Liver (tissue), 9 donors: ENCODE measurements around the gene METTL17. TPM values are rescaled to one million over a fixed set of nuclear protein-coding genes. Genes with fewer than 3 reads are reported as not detected.

Source experiments
- DNase-seq: peaks from one replicate; pipeline ENCODE4 v3.0.0-alpha.2; 2017; ENCODE audit warnings: low spot score
- H3K27ac ChIP-seq, 2 donors: one replicate each; pipeline ENCODE4 v1.7.0; 2013; ENCODE audit warnings: inconsistent platforms in 2 of 2, low read length in 2 of 2, control low read depth in 1 of 2, low read depth in 1 of 2, mild to moderate bottlenecking in 1 of 2
- H3K27me3 ChIP-seq, 4 donors: one replicate each; pipeline versions ENCODE4 v1.6.1 to v1.7.0; 2013; ENCODE audit warnings: low read length in 3 of 4, inconsistent platforms in 1 of 4, mild to moderate bottlenecking in 1 of 4, moderate library complexity in 1 of 4; ENCODE audit not compliant: control insufficient read depth in 4 of 4, insufficient read depth in 4 of 4
- H3K36me3 ChIP-seq, 4 donors: one replicate each; pipeline versions ENCODE4 v1.6.1 to v1.7.0; 2013; ENCODE audit warnings: low read length in 3 of 4, mild to moderate bottlenecking in 3 of 4, low read depth in 1 of 4, moderate library complexity in 1 of 4; ENCODE audit not compliant: control insufficient read depth in 4 of 4, insufficient read depth in 3 of 4
- H3K4me1 ChIP-seq, 4 donors: one replicate each; pipeline versions ENCODE4 v1.6.1 to v1.7.0; 2013; ENCODE audit warnings: low read length in 3 of 4, mild to moderate bottlenecking in 3 of 4, moderate library complexity in 1 of 4; ENCODE audit not compliant: control insufficient read depth in 4 of 4, insufficient read depth in 4 of 4
- H3K4me3 ChIP-seq, 3 donors: one replicate each; pipeline versions ENCODE4 v1.6.1 to v1.7.0; 2013; ENCODE audit warnings: low read length in 3 of 3, control low read depth in 1 of 3, low read depth in 1 of 3, mild to moderate bottlenecking in 1 of 3
- H3K9ac ChIP-seq, 2 donors: one replicate each; pipeline ENCODE4 v1.7.0; 2013; ENCODE audit warnings: low read length in 2 of 2, mild to moderate bottlenecking in 2 of 2, moderate library complexity in 2 of 2, control low read depth in 1 of 2, low read depth in 1 of 2
- H3K9me3 ChIP-seq, 4 donors: one replicate each; pipeline versions ENCODE4 v1.6.1 to v1.7.0; 2013; ENCODE audit warnings: low read length in 3 of 4; ENCODE audit not compliant: control insufficient read depth in 4 of 4
- ATF3 ChIP-seq: IDR thresholded peaks from 2 replicates; pipeline ENCODE4 v1.6.1; 2016; ENCODE audit warnings: antibody characterized with exemption
- EGR1 ChIP-seq, 2 donors: IDR thresholded peaks; 2 replicates each; pipeline ENCODE4 v1.6.1; 2016 to 2018; ENCODE audit warnings: antibody characterized with exemption in 2 of 2, low read depth in 2 of 2
- FOXA1 ChIP-seq: IDR thresholded peaks from 2 replicates; pipeline ENCODE4 v1.6.1; 2016; ENCODE audit warnings: antibody characterized with exemption
- FOXA2 ChIP-seq: IDR thresholded peaks from 2 replicates; pipeline ENCODE4 v1.6.1; 2016; ENCODE audit warnings: antibody characterized with exemption
- GABPA ChIP-seq, 2 donors: IDR thresholded peaks in 1 of 2; conservative IDR thresholded peaks in 1 of 2; 2 replicates each; pipeline ENCODE4 v1.6.1; 2016; ENCODE audit warnings: antibody characterized with exemption in 2 of 2, mild to moderate bottlenecking in 1 of 2, moderate library complexity in 1 of 2
- HNF4A ChIP-seq, 2 donors: conservative IDR thresholded peaks; 2 replicates each; pipeline ENCODE4 v1.6.1; 2016; ENCODE audit warnings: antibody characterized with exemption in 2 of 2, mild to moderate bottlenecking in 2 of 2
- HNF4G ChIP-seq: IDR thresholded peaks from 2 replicates; pipeline ENCODE4 v1.6.1; 2016; ENCODE audit warnings: antibody characterized with exemption
- JUND ChIP-seq, 2 donors: IDR thresholded peaks; 2 replicates each; pipeline ENCODE4 v1.6.1; 2016; ENCODE audit warnings: antibody characterized with exemption in 2 of 2
- MAX ChIP-seq: IDR thresholded peaks from 2 replicates; pipeline ENCODE4 v1.6.1; 2016; ENCODE audit warnings: antibody characterized with exemption
- NR2F2 ChIP-seq: IDR thresholded peaks from 2 replicates; pipeline ENCODE4 v1.6.1; 2016; ENCODE audit warnings: antibody characterized with exemption
- RAD21 ChIP-seq, 2 donors: IDR thresholded peaks; 2 replicates each; pipeline ENCODE4 v1.6.1; 2016; ENCODE audit warnings: antibody characterized with exemption in 2 of 2, mild to moderate bottlenecking in 2 of 2
- REST ChIP-seq: IDR thresholded peaks from 2 replicates; pipeline ENCODE4 v1.6.1; 2016; ENCODE audit warnings: antibody characterized with exemption, mild to moderate bottlenecking
- RXRA ChIP-seq, 2 donors: IDR thresholded peaks; 2 replicates each; pipeline ENCODE4 v1.6.1; 2017 to 2018; ENCODE audit warnings: antibody characterized with exemption in 2 of 2, mild to moderate bottlenecking in 1 of 2
- SP1 ChIP-seq: IDR thresholded peaks from 2 replicates; pipeline ENCODE4 v1.6.1; 2018; ENCODE audit warnings: antibody characterized with exemption, mild to moderate bottlenecking
- TAF1 ChIP-seq: conservative IDR thresholded peaks from 2 replicates; pipeline ENCODE4 v1.6.1; 2016; ENCODE audit warnings: antibody characterized with exemption, mild to moderate bottlenecking
- YY1 ChIP-seq: IDR thresholded peaks from 2 replicates; pipeline ENCODE4 v1.6.1; 2016; ENCODE audit warnings: antibody characterized with exemption, mild to moderate bottlenecking
- ZBTB33 ChIP-seq: IDR thresholded peaks from 2 replicates; pipeline ENCODE4 v1.6.1; 2016; ENCODE audit warnings: antibody characterized with exemption
- WGBS: extraction: QIAGEN DNeasy Blood & Tissue Kit; methylation state at CpG from one replicate; pipeline ENCODE4 v1.1.7; 2013; 5-methylcytosine and 5-hydroxymethylcytosine counted together
- polyA plus RNA-seq, 2 donors: library from polyadenylated mRNA; stranded (reverse) in 1 of 2; unstranded in 1 of 2; fragments of 200-250 nt in 1 of 2; fragments of >200 nt in 1 of 2; fragmentation: Nextera tagmentation in 1 of 2; extraction: Ambion mirVana in 1 of 2; gene quantifications; one replicate each; pipeline versions ENCODE4 v1.2.1 to v1.2.3, GENCODE V29; 2013 to 2015
- total RNA-seq, 2 donors: library from RNA; depleted of rRNA; stranded (reverse); fragments of >200 nt; gene quantifications; one replicate each; pipeline ENCODE4 v1.2.3, GENCODE V29; 2014
- TF ChIP-seq, protein P1 (sequence below): fragments of 150-350 bp; IDR thresholded peaks from 2 replicates; pipeline ENCODE4 v1.5.1; 2017; ENCODE audit warnings: improper control_type of control experiment, low read depth, low read length; ENCODE audit not compliant: missing input control
- donor health status: healthy.
- donor health status: healthy.
- donor health status: healthy.
- donor health status: healthy.
- donor health status: healthy.

The METTL17 gene
- total and polyA plus RNA-seq, 4 donors, result 31.0 to 64.8 (median 47.3) TPM

GRCh38 chr14:20971705-20972021, 18.1 kb upstream of the METTL17 start:
- TF ChIP-seq YY1, result peak; percentile 9
- peak in 1 of 2 donors; percentile 9 for TF ChIP-seq GABPA (IDR thresholded peaks at IDR 0.05 in 1 of 2, conservative IDR thresholded peaks at IDR 0.05 in 1 of 2)
- peak; percentile 41 for TF ChIP-seq NR2F2
- TF ChIP-seq REST, result no peak
- peak overlapping the region in 1 of 3 donors; percentile 38 for H3K4me3 ChIP-seq
- no peaks in the 10 kb centered on the region for H3K9me3 ChIP-seq
- H3K9ac ChIP-seq, result no peak overlapping the region
- 16% methylated on average over 8 of the region's 8 CpGs for WGBS
- peaks cover 0 to 14% (median 8%) of the 10 kb centered on the region in 4 donors for H3K4me1 ChIP-seq
- H3K27ac ChIP-seq, result no peak overlapping the region
- no peaks in the 10 kb centered on the region for H3K36me3 ChIP-seq
- DNase-seq, result no peak
- peaks cover 0 to 3% (median 0%) of the 10 kb centered on the region in 4 donors for H3K27me3 ChIP-seq

DNA sequence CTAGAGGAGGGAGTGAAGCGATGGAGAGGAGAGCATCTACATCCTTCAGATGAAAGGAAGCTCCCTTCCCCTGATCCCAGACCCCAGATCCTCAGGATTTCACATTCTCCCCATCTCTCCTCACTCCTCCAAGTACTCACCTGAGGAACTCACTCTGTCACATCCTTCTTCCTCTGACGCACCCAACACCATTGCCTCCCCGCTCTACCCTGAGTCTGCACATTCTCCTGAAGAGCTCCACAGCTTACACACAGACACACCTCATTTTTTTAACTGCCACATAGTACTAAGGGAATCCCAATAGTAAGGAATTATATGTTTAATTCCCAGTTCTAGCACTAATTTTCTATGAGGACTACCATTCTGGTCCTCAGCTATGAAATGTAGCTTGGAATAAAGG, 16.3 kb upstream of the METTL17 start:
- TF ChIP-seq FOXA2, result no peak
- no peak for TF ChIP-seq ATF3
- no peak for TF ChIP-seq TAF1
- no peak for TF ChIP-seq JUND (IDR thresholded peaks at IDR 0.05)
- no peak for TF ChIP-seq HNF4A (conservative IDR thresholded peaks at IDR 0.05)
- no peak for TF ChIP-seq EGR1 (IDR thresholded peaks at IDR 0.05; ENCODE audit: low read depth in 2 of 2)
- TF ChIP-seq ZBTB33, result no peak
- no peak for TF ChIP-seq SP1
- TF ChIP-seq RAD21 (IDR thresholded peaks at IDR 0.05), result no peak
- TF ChIP-seq, protein P1, sequence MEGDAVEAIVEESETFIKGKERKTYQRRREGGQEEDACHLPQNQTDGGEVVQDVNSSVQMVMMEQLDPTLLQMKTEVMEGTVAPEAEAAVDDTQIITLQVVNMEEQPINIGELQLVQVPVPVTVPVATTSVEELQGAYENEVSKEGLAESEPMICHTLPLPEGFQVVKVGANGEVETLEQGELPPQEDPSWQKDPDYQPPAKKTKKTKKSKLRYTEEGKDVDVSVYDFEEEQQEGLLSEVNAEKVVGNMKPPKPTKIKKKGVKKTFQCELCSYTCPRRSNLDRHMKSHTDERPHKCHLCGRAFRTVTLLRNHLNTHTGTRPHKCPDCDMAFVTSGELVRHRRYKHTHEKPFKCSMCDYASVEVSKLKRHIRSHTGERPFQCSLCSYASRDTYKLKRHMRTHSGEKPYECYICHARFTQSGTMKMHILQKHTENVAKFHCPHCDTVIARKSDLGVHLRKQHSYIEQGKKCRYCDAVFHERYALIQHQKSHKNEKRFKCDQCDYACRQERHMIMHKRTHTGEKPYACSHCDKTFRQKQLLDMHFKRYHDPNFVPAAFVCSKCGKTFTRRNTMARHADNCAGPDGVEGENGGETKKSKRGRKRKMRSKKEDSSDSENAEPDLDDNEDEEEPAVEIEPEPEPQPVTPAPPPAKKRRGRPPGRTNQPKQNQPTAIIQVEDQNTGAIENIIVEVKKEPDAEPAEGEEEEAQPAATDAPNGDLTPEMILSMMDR, result no peak
- TF ChIP-seq GABPA (IDR thresholded peaks at IDR 0.05 in 1 of 2, conservative IDR thresholded peaks at IDR 0.05 in 1 of 2), result no peak
- TF ChIP-seq FOXA1, result no peak
- no peak for TF ChIP-seq REST
- no peak for TF ChIP-seq YY1
- TF ChIP-seq NR2F2, result no peak
- no peak for TF ChIP-seq RXRA (IDR thresholded peaks at IDR 0.05)
- TF ChIP-seq MAX, result no peak
- no peak for TF ChIP-seq HNF4G
- Histone ChIP-seq H3K4me1 (peaks cover 0 to 14% (median 8%) of the 10 kb centered on the region in 4 donors), H3K4me3 (no peak overlapping the region), H3K9ac (no peak overlapping the region), H3K9me3 (no peaks in the 10 kb centered on the region), H3K36me3 (no peaks in the 10 kb centered on the region), H3K27ac (no peak overlapping the region), H3K27me3 (no peaks in the 10 kb centered on the region)
- DNase-seq, result no peak
- WGBS, result 94% methylated on average over 3 of the region's 3 CpGs
